Fibroblast of the aortic adventitia (primary cell): ENCODE measurements around the gene ELAVL4. TPM values are rescaled to one million over a fixed set of nuclear protein-coding genes. Genes with fewer than 3 reads are reported as not detected.

Experiments used
- DNase-seq: peaks from one replicate; pipeline ENCODE4 v3.0.0-alpha.2; 2010; ENCODE audit warnings: low read depth
- H3K4me3 ChIP-seq: 2 replicates; pipeline ENCODE4 v1.5.1; 2011; ENCODE audit warnings: low read depth, mild to moderate bottlenecking, control low read depth, low read length, moderate library complexity
- CTCF ChIP-seq: IDR thresholded peaks from 2 replicates; pipeline ENCODE4 v1.5.1; 2011; ENCODE audit warnings: mild to moderate bottlenecking, low read length, control low read depth, inconsistent platforms; ENCODE audit not compliant: insufficient read depth
- total RNA-seq: library from RNA; depleted of rRNA; stranded (reverse); fragments of >200 nt; gene quantifications from 2 replicates; pipeline ENCODE4 v1.2.3, GENCODE V29; 2012; ENCODE audit warnings: low replicate concordance

ELAVL4 gene
- total RNA-seq, 1 donor, result not detected

- TF ChIP-seq CTCF, result no peak
- no peak overlapping the region for H3K4me3 ChIP-seq
- DNase-seq, result no peak
These were observed 3.5 kb downstream of the ELAVL4 start for GRCh38 chr1:50112193-50112592.

- DNase-seq, result no peak
- TF ChIP-seq CTCF, result no peak
- no peak overlapping the region for H3K4me3 ChIP-seq
These were observed 14.4 kb downstream of the ELAVL4 start for GRCh38 chr1:50123071-50123470.

GRCh38 chr1:50126927-50127715 is 18.4 kb downstream of the ELAVL4 start:
- TF ChIP-seq CTCF, result no peak
- no peak for DNase-seq
- no peak overlapping the region for H3K4me3 ChIP-seq

- no peak overlapping the region for H3K4me3 ChIP-seq
- no peak for TF ChIP-seq CTCF
These were observed 20.5 kb downstream of the ELAVL4 start for GRCh38 chr1:50129201-50129600.

GRCh38 chr1:50132347-50132894 is 23.7 kb downstream of the ELAVL4 start:
- H3K4me3 ChIP-seq, result no peak overlapping the region
- no peak for DNase-seq
- no peak for TF ChIP-seq CTCF

More at GRCh38 chr1:50129201-50129600, 20.5 kb downstream of the ELAVL4 start:
- DNase-seq, result no peak

- TF ChIP-seq CTCF, result no peak
- DNase-seq, result no peak
- no peak overlapping the region for H3K4me3 ChIP-seq
These were observed 27.0 kb downstream of the ELAVL4 start for GRCh38 chr1:50135716-50136115.
